SHP77 treated with DMSO at 0.1 percent for 48 hours (cell line): ENCODE measurements around the gene CACNA2D1.
A peak's percentile ranks its signal among the peaks of the same experiment; 100 is the strongest.

Source experiments
- DNase-seq: peaks from one replicate; lab custom pipeline; 2025; lab: John Stamatoyannopoulos, UW

The CACNA2D1 gene

GRCh38 chr7:81960026-81960425, 483.6 kb downstream of the CACNA2D1 start:
- DNase-seq = no peak

GRCh38 chr7:81957517-81957916, 486.1 kb downstream of the CACNA2D1 start:
- no peak for DNase-seq

GRCh38 chr7:81956520-81956919, 487.1 kb downstream of the CACNA2D1 start:
- peak; percentile 75 for DNase-seq

- DNase-seq = no peak
These were observed 494.3 kb downstream of the CACNA2D1 start for GRCh38 chr7:81949306-81949705.

DNA sequence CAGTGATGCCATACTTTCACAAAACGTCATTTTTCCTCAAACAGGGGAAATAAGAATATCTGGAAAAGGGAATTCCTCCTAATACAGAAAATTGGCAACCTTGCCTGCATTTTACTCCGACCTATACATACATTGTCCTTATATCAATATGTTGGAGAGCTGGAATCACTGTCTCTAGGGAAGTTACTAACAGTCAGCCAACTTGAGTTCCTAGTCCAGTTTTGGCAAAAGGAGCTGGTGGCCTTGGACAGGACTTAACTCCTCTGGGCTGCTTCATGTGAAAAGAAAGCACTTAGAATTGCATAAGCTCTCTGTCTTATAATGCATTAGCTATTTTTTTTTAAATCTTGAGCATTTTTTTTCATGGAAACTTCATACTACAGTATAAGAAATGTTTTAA, 499.5 kb downstream of the CACNA2D1 start:
- no peak for DNase-seq

GRCh38 chr7:81937091-81937490, 506.5 kb downstream of the CACNA2D1 start:
- no peak for DNase-seq

GRCh38 chr7:81934596-81935301, 508.8 kb downstream of the CACNA2D1 start:
- no peak for DNase-seq

- no peak for DNase-seq
These were observed 510.6 kb downstream of the CACNA2D1 start for GRCh38 chr7:81932936-81933335.

GRCh38 chr7:81929386-81929785, 514.2 kb downstream of the CACNA2D1 start:
- DNase-seq = no peak

DNA sequence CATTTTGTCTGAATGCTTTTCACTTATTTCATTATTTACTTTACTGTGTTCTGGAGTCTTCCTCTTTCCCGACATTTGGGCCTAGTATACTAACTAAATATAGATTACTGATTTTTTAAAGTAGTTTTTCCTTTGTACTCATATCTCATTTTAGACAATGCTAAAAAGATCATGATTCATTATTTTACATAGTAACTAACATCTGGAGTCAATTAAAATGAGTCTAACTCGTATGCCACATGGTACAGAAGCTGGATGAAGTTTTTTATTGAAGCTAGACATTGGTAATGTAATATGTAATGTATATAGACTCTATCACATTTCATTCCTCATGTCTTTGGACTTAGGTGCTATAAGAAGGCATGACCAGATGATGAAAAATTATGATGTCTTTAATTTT, 517.4 kb downstream of the CACNA2D1 start:
- no peak for DNase-seq

DNA sequence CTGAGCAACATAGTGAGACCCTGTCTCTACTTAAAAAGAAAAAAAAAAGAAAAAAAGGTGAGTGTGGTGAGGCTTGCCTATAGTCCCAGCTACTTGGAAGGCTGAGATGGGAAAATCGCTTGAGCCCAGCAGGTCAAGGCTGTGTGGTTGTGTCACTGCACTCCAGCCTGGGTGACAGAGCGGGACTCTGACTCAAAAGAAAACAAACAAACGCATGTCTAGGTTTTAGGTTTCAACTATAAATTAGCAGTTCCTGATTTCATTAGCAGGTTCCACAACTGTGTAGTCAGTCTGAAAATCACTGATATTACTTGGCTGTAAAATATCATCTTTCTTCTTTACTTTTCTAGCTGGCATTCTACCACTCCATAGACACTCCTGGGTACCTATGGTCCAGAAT, 518.0 kb downstream of the CACNA2D1 start:
- no peak for DNase-seq

DNA sequence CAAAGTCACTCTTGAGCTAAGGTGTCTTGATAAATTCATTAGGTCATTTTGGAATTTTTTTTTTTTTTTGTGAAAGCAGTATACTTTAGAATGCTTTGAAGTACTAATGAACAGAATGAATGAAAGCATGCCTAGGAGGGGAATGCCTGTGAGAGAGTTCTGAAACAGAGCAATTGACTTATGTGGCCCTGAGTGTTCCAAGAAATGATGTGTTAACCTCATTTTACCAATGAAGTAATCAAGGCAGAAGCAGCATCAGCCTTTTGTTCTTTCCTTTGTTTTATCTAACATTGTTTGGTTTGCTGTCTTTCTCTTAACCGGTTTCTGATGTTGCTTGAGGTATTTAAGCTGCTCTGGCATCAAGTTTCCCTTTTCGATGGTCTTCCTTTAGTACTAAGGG, 519.1 kb downstream of the CACNA2D1 start:
- DNase-seq = no peak

GRCh38 chr7:81919494-81919893, 524.1 kb downstream of the CACNA2D1 start:
- no peak for DNase-seq

DNA sequence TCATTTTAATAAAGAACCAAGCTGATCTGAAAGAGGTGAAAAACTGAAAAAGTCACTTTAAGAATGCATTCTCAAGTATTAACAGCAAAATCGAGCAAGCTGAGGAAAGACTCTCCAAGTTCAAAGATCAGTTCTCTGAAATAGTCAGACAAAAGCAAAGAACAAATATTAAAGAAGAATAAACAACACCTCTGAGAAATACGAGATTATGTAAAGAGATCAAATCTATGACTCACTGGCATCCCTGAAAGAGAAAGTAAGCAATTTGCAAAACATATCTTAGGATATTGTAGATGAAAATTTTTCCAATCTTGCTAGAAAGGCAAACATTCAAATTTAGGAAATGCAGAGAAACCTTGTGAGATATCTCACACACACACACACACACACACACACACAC, 535.4 kb downstream of the CACNA2D1 start:
- DNase-seq = no peak

DNA sequence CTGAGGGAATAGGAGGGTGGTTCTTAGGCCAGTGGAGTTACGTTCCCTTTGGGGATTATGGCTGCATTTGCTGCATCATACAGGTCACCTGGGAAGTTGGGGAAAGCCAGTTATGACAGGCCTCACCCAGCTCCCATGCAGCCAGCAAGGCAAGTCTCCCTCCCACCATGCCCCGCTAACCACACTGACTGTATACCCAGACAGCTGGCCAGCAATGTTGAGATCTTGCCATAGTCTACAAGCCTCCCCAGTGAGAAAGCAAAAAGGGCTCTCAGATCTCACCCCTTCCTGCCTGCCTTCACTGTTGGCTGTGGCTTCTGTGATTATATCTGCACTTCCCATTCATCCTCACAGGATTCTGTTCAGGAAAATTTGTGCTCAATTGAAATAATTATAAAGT, 540.5 kb downstream of the CACNA2D1 start:
- DNase-seq = no peak

GRCh38 chr7:81902536-81902935, 541.0 kb downstream of the CACNA2D1 start:
- no peak for DNase-seq
